A549 (cell line): ENCODE data around the gene HMG20A. TPM values are rescaled to one million over a fixed set of nuclear protein-coding genes. Genes with fewer than 3 reads are reported as not detected.

Experiments used
- ATAC-seq, 2 experiments: fragments of 200-7000 bp in 1 of 2; fragments of >200 bp in 1 of 2; cut with Nextera tagmentation in 1 of 2; cut with Tn5 transposase in 1 of 2; 3 replicates each; pipeline versions ENCODE4 v1.8.0 to v1.9.1; 2018 to 2020; ENCODE audit warnings: mild to moderate bottlenecking in 1 of 2, moderate library complexity in 1 of 2
- CTCF ChIA-PET: fragments of 300-600 bp; sonication (Branson Sonifier 250); formaldehyde crosslinking; extraction: SDS; loops from one replicate; lab custom pipeline; 2021; ENCODE audit warnings: antibody characterized with exemption, inconsistent platforms; lab: Yijun Ruan, JAX
- POLR2A ChIA-PET: fragments of 350-600 bp; formaldehyde crosslinking; extraction: SDS; loops from one replicate; lab custom pipeline; 2021; ENCODE audit warnings: antibody characterized with exemption, inconsistent platforms; lab: Yijun Ruan, JAX
- DNase-seq, 2 experiments: peaks; one replicate each; pipeline versions ENCODE4 v3.0.0 to v3.0.0-alpha.2; 2011 to 2016; ENCODE audit warnings: low read depth in 1 of 2, low spot score in 1 of 2
- FAIRE-seq: peaks from 2 replicates; lab custom pipeline; 2011; peaks lifted over from hg19 to GRCh38; lab: Jason Lieb, UNC
- H3K27ac ChIP-seq, 2 experiments: fragments of >200 bp; sonication (Bioruptor Twin); formaldehyde crosslinking; 3 replicates each; pipeline ENCODE4 v1.5.1; 2016 to 2017
- H3K4me1 ChIP-seq: fragments of >200 bp; sonication (Bioruptor Twin); formaldehyde crosslinking; 3 replicates; pipeline ENCODE4 v1.6.1; 2016
- H3K4me2 ChIP-seq: fragments of >200 bp; sonication (Bioruptor Twin); formaldehyde crosslinking; 3 replicates; pipeline ENCODE4 v1.6.1; 2016
- H3K4me3 ChIP-seq: fragments of >200 bp; sonication (Bioruptor Twin); formaldehyde crosslinking; 3 replicates; pipeline ENCODE4 v1.5.1; 2016
- H3K9me3 ChIP-seq: fragments of >200 bp; sonication (Bioruptor Twin); formaldehyde crosslinking; 3 replicates; pipeline ENCODE4 v1.6.1; 2016
- CHD4 ChIP-seq: fragments of 200-600 bp; sonication (generic); IDR thresholded peaks from 2 replicates; pipeline ENCODE4 v1.6.1; 2016; ENCODE audit warnings: antibody characterized with exemption, mild to moderate bottlenecking, borderline replicate concordance
- EHF ChIP-seq: fragments of 250-450 bp; sonication (Bioruptor Pico); IDR thresholded peaks from 2 replicates; pipeline ENCODE4 v1.5.0; 2020; ENCODE audit warnings: mild to moderate bottlenecking
- EHMT2 ChIP-seq: fragments of 200-600 bp; sonication (generic); IDR thresholded peaks from 2 replicates; pipeline ENCODE4 v1.6.1; 2016; ENCODE audit warnings: antibody characterized with exemption, low read depth, mild to moderate bottlenecking, moderate library complexity
- EP300 ChIP-seq, 2 experiments: fragments of >200 bp; sonication (Bioruptor Twin); formaldehyde crosslinking; IDR thresholded peaks; 2 replicates in 1 of 2; 3 replicates in 1 of 2; pipeline ENCODE4 v1.6.1; 2016 to 2017
- FOXS1 ChIP-seq: fragments of 250-450 bp; sonication (Bioruptor Pico); IDR thresholded peaks from 2 replicates; pipeline ENCODE4 v1.5.0; 2020; ENCODE audit warnings: mild to moderate bottlenecking, moderate library complexity
- GATA3 ChIP-seq: IDR thresholded peaks from 2 replicates; pipeline ENCODE4 v1.6.1; 2012; ENCODE audit warnings: borderline replicate concordance
- HDAC2 ChIP-seq: fragments of 200-600 bp; sonication (generic); IDR thresholded peaks from 2 replicates; pipeline ENCODE4 v1.6.1; 2016
- HEYL ChIP-seq: fragments of 250-450 bp; sonication (Bioruptor Pico); IDR thresholded peaks from 2 replicates; pipeline ENCODE4 v1.8.0; 2021; ENCODE audit warnings: mild to moderate bottlenecking, moderate library complexity
- HOXB13 ChIP-seq: fragments of 250-450 bp; sonication (Bioruptor Pico); IDR thresholded peaks from 2 replicates; pipeline ENCODE4 v1.5.0; 2020; ENCODE audit warnings: low read depth, mild to moderate bottlenecking, moderate library complexity
- JUNB ChIP-seq: fragments of >200 bp; sonication (Bioruptor Twin); formaldehyde crosslinking; IDR thresholded peaks from 2 replicates; pipeline ENCODE4 v1.6.1; 2016
- KDM1A ChIP-seq: fragments of 200-600 bp; sonication (generic); IDR thresholded peaks from 2 replicates; pipeline ENCODE4 v1.6.1; 2016; ENCODE audit warnings: low read depth, mild to moderate bottlenecking
- MAFK ChIP-seq: fragments of 450-650 bp; IDR thresholded peaks from 2 replicates; pipeline ENCODE4 v1.6.1; 2014; ENCODE audit not compliant: partially characterized antibody
- MYC ChIP-seq: IDR thresholded peaks from 2 replicates; pipeline ENCODE4 v1.6.1; 2012; ENCODE audit warnings: mild to moderate bottlenecking, inconsistent platforms, low read length, improper control_type of control experiment, borderline replicate concordance
- NFE2L2 ChIP-seq: fragments of 150-350 bp; conservative IDR thresholded peaks from 2 replicates; pipeline ENCODE4 v1.6.1; 2014; ENCODE audit warnings: low read length
- NPAS2 ChIP-seq: fragments of 250-450 bp; sonication (Bioruptor Pico); IDR thresholded peaks from 2 replicates; pipeline ENCODE4 v1.8.0; 2022; ENCODE audit warnings: mild to moderate bottlenecking, moderate library complexity, borderline replicate concordance
- PHF8 ChIP-seq: fragments of 200-600 bp; sonication (generic); IDR thresholded peaks from 2 replicates; pipeline ENCODE4 v1.6.1; 2016; ENCODE audit warnings: low read depth, mild to moderate bottlenecking, antibody characterized with exemption, moderate library complexity, borderline replicate concordance
- POLR2A ChIP-seq: IDR thresholded peaks from 2 replicates; pipeline ENCODE4 v1.6.1; 2012; ENCODE audit warnings: mild to moderate bottlenecking, low read length
- POLR2AphosphoS2 ChIP-seq: conservative IDR thresholded peaks from 2 replicates; pipeline ENCODE4 v1.6.1; 2012; ENCODE audit warnings: low read length, improper control_type of control experiment, inconsistent platforms
- RCOR1 ChIP-seq: fragments of 150-350 bp; IDR thresholded peaks from 2 replicates; pipeline ENCODE4 v1.6.1; 2014; ENCODE audit warnings: antibody characterized with exemption, low read length, low read depth
- RFX5 ChIP-seq: fragments of 450-650 bp; IDR thresholded peaks from 2 replicates; pipeline ENCODE4 v1.7.1; 2014; ENCODE audit warnings: antibody characterized with exemption, mild to moderate bottlenecking, moderate library complexity
- RNF2 ChIP-seq: fragments of 200-600 bp; sonication (generic); IDR thresholded peaks from 2 replicates; pipeline ENCODE4 v1.6.1; 2016; ENCODE audit warnings: low read depth, mild to moderate bottlenecking, antibody characterized with exemption, moderate library complexity, borderline replicate concordance
- SMC3 ChIP-seq: fragments of >200 bp; sonication (Bioruptor Twin); formaldehyde crosslinking; IDR thresholded peaks from 3 replicates; pipeline ENCODE4 v1.6.1; 2018; ENCODE audit warnings: inconsistent platforms
- TP53 ChIP-seq: fragments of 250-450 bp; sonication (Bioruptor Pico); IDR thresholded peaks from 2 replicates; pipeline ENCODE4 v1.5.0; 2021; ENCODE audit warnings: mild to moderate bottlenecking, moderate library complexity
- ZFP36 ChIP-seq: fragments of 450-650 bp; IDR thresholded peaks from 2 replicates; pipeline ENCODE4 v1.6.1; 2014; ENCODE audit warnings: borderline replicate concordance; ENCODE audit not compliant: partially characterized antibody
- WGBS: methylation state at CpG from one replicate; pipeline ENCODE4 v1.1.6; 2017; ENCODE audit errors: missing lambda C conversion rate; 5-methylcytosine and 5-hydroxymethylcytosine counted together
- polyA plus RNA-seq, 4 experiments: library from polyadenylated mRNA; depleted of rRNA in 3 of 4; stranded (reverse); fragments of >200 nt; fragmentation: RNase III in 1 of 4; extraction: RNeasy Plus Mini Kit Qiagen cat#74134 plus additional on column Dnase treatment in 1 of 4; gene quantifications; 2 replicates in 3 of 4; 3 replicates in 1 of 4; pipeline ENCODE4 v1.2.3, GENCODE V29; 2011 to 2017
- TF ChIP-seq, protein P1 (sequence below): fragments of 200-600 bp; sonication (generic); IDR thresholded peaks from 2 replicates; pipeline ENCODE4 v1.6.1; 2016; ENCODE audit warnings: antibody characterized with exemption, mild to moderate bottlenecking, moderate library complexity
- TF ChIP-seq, protein P2 (sequence below): IDR thresholded peaks from 2 replicates; pipeline ENCODE4 v1.6.1; 2012
- TF ChIP-seq, protein P3 (sequence below): IDR thresholded peaks from 2 replicates; pipeline ENCODE4 v1.6.1; 2012; ENCODE audit warnings: low read depth, borderline replicate concordance

HMG20A gene
- polyA plus RNA-seq, 2 of the 4 experiments (the other 2 are of a cell fraction), result 29.5 to 85.1 TPM

- ATAC-seq (no peak), FAIRE-seq (no peak), DNase-seq (no peak)
- no peaks in the 10 kb centered on the region for H3K4me1 ChIP-seq
- no peak for TF ChIP-seq CHD4
- peak; percentile 77 for TF ChIP-seq MAFK
- no peak for TF ChIP-seq EP300 (IDR thresholded peaks at IDR 0.05)
- ChIA-PET POLR2A (no interaction called here), CTCF (interaction anchor here (1.6 kb wide), 1 partner anchor 28 kb away, joined by 4 read pairs; the partner anchor contains the start of gene PEAK1)
- 85% methylated on average over 3 of the region's 3 CpGs for WGBS
- H3K4me2 ChIP-seq, result no peak overlapping the region
- peaks cover 11% of the 10 kb centered on the region; the same call in 2 of the 3 replicates for H3K9me3 ChIP-seq
- no peak overlapping the region for H3K27ac ChIP-seq
- no peak overlapping the region for H3K4me3 ChIP-seq
Observed at GRCh38 chr15:77391372-77391951, 29.2 kb upstream of the HMG20A start.

DNA sequence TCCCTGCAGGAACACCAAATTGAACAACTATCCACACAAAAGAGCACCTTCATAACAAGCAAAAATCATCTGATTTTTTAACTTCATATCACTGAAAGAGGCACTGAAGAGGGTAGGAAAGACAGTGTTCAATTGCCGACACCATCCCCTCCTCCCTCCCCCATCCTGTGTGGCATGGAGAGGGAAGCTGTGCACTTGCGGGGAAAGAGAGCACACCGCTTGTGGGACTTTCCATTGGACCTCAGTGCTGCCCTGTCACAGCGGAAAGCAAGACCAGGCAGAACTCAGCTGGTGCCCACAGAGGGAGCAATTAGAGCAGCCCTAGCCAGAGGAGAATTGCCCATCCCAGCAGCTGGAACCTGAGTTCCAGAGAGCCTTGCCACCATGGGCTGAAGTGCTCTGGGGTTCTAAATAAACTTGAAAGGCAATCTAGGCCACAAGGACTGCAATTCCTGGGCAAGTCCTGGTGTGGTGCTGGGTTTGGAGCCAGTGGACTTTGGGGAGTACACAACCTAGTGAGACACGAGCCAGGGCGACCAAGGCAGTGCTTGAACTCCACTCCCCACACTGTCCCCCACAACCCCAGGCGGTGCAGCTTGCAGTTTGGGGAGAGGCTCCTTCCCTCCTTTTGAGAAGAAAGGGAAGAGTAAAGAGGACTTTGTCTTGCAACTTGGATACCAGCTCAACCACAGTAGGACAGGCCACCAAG is 27.8 kb upstream of the HMG20A start:
- Histone ChIP-seq H3K9me3 (peaks cover 11% of the 10 kb centered on the region; the same call in 2 of the 3 replicates), H3K4me3 (no peak overlapping the region), H3K27ac (no peak overlapping the region), H3K4me2 (no peak overlapping the region), H3K4me1 (no peaks in the 10 kb centered on the region)
- no peak for FAIRE-seq
- no peak for DNase-seq
- no peak for ATAC-seq
- ChIA-PET POLR2A (no interaction called here), CTCF (interaction anchor here (0.5 to 1.3 kb wide), 4 partner anchors 8 to 359 kb away, joined by 3 to 7 read pairs (median 3); no protein-coding TSS in a partner anchor)
- WGBS, result 94% methylated on average over 7 of the region's 7 CpGs
- TF ChIP-seq, protein P1, sequence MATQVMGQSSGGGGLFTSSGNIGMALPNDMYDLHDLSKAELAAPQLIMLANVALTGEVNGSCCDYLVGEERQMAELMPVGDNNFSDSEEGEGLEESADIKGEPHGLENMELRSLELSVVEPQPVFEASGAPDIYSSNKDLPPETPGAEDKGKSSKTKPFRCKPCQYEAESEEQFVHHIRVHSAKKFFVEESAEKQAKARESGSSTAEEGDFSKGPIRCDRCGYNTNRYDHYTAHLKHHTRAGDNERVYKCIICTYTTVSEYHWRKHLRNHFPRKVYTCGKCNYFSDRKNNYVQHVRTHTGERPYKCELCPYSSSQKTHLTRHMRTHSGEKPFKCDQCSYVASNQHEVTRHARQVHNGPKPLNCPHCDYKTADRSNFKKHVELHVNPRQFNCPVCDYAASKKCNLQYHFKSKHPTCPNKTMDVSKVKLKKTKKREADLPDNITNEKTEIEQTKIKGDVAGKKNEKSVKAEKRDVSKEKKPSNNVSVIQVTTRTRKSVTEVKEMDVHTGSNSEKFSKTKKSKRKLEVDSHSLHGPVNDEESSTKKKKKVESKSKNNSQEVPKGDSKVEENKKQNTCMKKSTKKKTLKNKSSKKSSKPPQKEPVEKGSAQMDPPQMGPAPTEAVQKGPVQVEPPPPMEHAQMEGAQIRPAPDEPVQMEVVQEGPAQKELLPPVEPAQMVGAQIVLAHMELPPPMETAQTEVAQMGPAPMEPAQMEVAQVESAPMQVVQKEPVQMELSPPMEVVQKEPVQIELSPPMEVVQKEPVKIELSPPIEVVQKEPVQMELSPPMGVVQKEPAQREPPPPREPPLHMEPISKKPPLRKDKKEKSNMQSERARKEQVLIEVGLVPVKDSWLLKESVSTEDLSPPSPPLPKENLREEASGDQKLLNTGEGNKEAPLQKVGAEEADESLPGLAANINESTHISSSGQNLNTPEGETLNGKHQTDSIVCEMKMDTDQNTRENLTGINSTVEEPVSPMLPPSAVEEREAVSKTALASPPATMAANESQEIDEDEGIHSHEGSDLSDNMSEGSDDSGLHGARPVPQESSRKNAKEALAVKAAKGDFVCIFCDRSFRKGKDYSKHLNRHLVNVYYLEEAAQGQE, result no peak
- TF ChIP-seq PHF8 (no peak), MYC (no peak), JUNB (no peak), POLR2AphosphoS2 (no peak), HOXB13 (CRISPR knock-in tag) (no peak), RFX5 (no peak)
- TF ChIP-seq, protein P2, sequence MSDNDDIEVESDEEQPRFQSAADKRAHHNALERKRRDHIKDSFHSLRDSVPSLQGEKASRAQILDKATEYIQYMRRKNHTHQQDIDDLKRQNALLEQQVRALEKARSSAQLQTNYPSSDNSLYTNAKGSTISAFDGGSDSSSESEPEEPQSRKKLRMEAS, result no peak

GRCh38 chr15:77393471-77393840 is 27.2 kb upstream of the HMG20A start:
- Histone ChIP-seq H3K9me3 (peaks cover 13% of the 10 kb centered on the region), H3K27ac (no peak overlapping the region), H3K4me3 (no peak overlapping the region), H3K4me2 (no peak overlapping the region), H3K4me1 (no peaks in the 10 kb centered on the region)
- TF ChIP-seq KDM1A (no peak), SMC3 (no peak), TP53 (CRISPR knock-in tag) (no peak), EHF (no peak), HEYL (no peak), RCOR1 (no peak), HDAC2 (no peak), EHMT2 (no peak), NFE2L2 (no peak), GATA3 (no peak), RNF2 (no peak), ZFP36 (no peak), POLR2A (no peak), FOXS1 (CRISPR knock-in tag) (no peak), NPAS2 (CRISPR knock-in tag) (no peak), HOXB13 (CRISPR knock-in tag) (no peak)
- TF ChIP-seq, protein P3, sequence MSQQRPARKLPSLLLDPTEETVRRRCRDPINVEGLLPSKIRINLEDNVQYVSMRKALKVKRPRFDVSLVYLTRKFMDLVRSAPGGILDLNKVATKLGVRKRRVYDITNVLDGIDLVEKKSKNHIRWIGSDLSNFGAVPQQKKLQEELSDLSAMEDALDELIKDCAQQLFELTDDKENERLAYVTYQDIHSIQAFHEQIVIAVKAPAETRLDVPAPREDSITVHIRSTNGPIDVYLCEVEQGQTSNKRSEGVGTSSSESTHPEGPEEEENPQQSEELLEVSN, result no peak
- TF ChIP-seq, protein P2, result no peak
- FAIRE-seq, result no peak
- POLR2A ChIA-PET, result no interaction called here
- CTCF ChIA-PET, result interaction anchor here (0.6 to 1.3 kb wide), 3 partner anchors 8 to 26 kb away, joined by 3 to 7 read pairs (median 3); no protein-coding TSS in a partner anchor
- no peak for ATAC-seq
- DNase-seq, result no peak
